Gastroesophageal sphincter (tissue), 3 donors: ENCODE data around the gene NISCH.

ENCODE experiments used
- CTCF ChIP-seq, 4 experiments: fragments of 200-600 bp in 2 of 4; fragments of 450-650 bp in 2 of 4; sonication (generic) in 1 of 4; IDR thresholded peaks; one replicate each; pipeline ENCODE4 v1.5.1; 2017 to 2019; ENCODE audit warnings: antibody characterized with exemption in 4 of 4, mild to moderate bottlenecking in 2 of 4, moderate library complexity in 2 of 4
- EP300 ChIP-seq: sonication (generic); formaldehyde crosslinking; IDR thresholded peaks from one replicate; pipeline ENCODE4 v1.6.1; 2017; ENCODE audit warnings: antibody characterized with exemption, mild to moderate bottlenecking
- POLR2AphosphoS5 ChIP-seq: sonication (generic); formaldehyde crosslinking; IDR thresholded peaks from one replicate; pipeline ENCODE4 v1.6.1; 2017; ENCODE audit warnings: antibody characterized with exemption

GRCh38 chr3:52432691-52433141 lies 22.7 kb upstream of the NISCH start:
- TF ChIP-seq POLR2AphosphoS5 (no peak), CTCF (IDR thresholded peaks at IDR 0.05) (no peak), EP300 (no peak)
